ENCODE measurements around the gene TFCP2L1.
"Not testable (repeated sequence)": the region's sequence is repeated elsewhere in the genome, so short reads cannot be mapped to it uniquely, and the experiment has no call there.

The TFCP2L1 gene, protein sequence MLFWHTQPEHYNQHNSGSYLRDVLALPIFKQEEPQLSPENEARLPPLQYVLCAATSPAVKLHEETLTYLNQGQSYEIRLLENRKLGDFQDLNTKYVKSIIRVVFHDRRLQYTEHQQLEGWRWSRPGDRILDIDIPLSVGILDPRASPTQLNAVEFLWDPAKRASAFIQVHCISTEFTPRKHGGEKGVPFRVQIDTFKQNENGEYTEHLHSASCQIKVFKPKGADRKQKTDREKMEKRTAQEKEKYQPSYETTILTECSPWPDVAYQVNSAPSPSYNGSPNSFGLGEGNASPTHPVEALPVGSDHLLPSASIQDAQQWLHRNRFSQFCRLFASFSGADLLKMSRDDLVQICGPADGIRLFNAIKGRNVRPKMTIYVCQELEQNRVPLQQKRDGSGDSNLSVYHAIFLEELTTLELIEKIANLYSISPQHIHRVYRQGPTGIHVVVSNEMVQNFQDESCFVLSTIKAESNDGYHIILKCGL

DNA sequence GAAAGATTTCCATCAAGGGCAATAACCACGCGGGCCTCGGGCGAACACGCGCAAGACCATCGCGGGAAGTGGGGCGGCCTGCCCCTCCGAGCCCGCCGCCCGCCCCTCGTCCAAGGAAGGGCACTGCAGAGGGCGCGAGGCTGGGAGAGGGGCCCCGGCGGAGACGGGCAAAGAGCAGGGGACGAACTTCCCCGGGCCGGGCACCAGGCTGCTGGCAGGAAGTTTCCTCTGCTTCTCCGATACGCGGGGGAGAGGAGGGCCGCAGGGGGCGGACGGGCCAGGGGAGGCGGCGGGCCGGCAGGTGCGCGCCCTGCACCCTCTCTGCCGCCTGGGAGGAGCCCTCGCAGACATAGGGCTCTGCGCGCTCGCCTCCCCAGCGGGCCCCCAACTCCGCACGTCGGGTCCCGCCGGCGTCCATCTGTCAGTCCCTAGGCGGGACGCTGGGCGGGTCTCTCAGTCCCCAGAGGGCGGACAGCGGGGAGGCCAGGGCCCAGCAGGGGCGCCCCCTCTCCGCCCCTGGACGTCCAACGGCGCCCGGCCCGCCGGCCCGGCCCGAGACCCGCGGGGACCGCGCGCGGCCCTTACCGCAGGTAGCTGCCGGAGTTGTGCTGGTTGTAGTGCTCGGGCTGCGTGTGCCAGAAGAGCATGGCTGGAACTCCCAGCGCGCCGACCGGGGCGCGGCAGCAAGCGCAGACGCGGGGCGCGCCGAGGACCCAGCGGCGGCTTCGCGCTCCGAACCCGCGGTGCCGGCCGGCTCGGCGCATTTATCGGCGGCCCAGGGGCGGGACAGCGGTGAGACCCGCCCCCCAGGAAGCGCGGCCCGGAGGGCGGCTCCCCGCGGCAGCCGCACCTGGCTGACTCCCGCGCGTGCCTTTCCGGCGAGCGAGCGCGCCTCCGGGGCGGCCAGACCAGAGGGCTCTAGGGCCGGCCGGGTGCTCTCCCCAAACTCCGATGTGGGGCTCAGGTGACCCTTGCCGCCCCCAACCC, at the start of gene TFCP2L1:
TSS of gene TFCP2L1 (minus strand) at position 740 of the 987 bp plus-strand sequence. CDS start at position 647, 93 bp downstream.
- DNase-seq (ENCODE audit: low read depth in 2 of 2), result peak; percentile 7 to 9

DNA sequence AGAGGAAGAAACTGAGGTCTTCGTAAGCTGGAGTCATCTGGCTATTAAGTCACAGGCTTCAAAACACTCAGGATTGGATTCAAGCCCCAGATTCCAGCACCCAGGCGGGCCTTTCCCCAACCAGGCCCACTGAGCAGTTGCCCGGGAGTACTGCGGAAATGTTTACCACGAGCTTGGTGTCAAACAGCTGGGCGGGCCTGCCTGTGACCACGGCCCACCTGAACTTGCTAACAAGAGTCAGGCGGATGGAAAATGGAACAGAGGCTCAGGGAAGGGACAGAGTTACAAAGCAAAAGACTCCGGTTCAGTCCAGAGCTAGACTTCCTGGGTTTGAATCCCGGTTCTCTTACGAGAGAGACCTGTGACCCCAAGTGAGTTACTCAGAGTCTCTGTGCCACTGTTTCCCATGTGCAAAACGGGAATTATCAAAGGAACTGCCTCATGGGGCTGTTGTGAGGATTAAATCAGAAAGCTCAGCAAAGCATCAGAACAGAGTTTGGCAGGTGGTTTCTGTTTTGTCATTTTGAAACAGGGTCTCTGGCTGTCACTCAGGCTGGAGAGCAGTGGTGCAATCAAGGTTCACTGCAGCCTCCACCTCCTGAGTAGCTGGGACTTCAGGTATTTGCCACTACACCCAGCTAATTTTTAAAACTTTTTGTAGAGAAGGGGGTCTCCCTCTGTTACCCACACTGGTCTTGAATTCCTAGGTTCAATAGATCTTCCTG, 49.0 kb upstream of the TFCP2L1 start:
- no peak for DNase-seq (ENCODE audit: low read depth in 2 of 2)

DNA sequence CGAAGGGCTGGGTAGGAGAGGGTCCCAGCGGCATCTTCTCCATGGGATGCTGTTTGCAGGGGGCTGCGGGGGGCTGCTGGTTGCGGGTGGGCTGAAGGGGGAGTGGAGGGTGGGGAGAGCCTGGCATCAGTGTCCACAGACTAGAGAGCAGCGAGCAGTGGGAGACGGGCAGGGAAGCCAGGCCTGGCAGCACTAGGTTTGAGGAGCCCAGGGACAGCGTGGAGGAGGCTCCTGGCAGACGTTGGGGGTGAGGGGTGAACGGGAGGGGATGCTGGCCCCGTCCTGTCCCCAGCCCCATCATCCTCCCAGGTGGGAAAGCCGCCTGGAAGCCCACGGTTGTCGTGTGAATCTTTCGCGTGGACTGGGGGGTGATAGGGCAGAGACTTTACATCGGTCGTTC, 48.2 kb upstream of the TFCP2L1 start:
- DNase-seq (ENCODE audit: low read depth in 2 of 2), result no peak

DNA sequence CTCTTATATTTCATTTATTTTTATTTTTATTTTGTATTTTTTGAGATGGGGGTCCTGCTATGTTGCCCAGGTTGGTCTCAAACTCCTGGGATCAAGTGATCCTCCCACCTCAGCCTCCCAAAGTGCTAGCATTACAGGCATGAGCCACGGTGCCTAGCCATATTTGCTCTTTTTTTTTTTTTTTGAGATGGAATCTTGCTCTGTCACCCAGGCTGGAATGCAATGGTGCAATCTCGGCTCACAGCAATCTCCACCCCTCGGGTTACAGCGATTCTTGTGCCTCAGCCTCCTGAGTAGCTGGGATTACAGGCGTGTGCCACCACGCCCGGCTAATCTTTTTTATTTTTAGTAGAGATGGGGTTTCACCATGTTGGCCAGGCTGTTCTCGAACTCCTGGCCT, 46.3 kb upstream of the TFCP2L1 start:
- DNase-seq (ENCODE audit: low read depth in 2 of 2), result not testable (repeated sequence)

DNA sequence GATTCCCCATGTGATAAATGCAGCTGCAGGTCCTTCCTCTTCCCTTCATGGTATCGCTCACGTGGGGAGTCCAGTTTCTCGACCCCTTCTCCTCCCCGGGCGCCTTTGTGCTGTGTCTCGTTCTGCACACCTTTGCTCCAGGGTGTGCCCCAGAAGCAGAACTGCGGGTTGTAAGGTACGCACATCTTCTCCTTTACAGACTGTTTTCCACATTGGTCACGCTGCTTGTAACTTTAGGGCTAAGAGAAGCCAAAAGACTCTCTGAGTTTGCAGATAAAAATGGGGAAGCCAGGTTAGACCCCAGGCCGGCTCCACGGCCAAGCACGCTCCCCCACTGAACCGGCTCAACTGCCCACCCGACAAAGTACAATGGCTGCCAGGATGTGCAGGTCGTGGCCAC, 45.9 kb upstream of the TFCP2L1 start:
- DNase-seq (ENCODE audit: low read depth in 2 of 2), result no peak

DNA sequence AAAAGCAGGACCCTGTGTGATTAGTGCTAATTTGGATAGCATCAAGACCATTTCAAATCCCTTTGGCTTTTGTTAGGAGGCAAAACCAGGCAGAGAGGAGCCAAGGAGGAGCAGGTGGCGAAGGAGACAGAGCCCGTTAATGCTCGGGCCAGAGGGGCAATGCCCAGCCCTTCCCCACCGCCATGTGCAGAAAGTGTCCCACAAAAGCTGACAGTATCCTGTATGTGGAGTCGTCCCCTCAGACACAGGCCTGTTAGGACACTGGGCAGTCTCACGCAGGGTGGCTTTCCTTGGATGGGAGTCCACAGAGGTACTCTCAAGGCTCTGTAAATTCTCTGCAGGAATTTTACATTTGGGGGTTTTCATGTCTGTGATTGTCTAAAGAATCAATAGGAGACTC, 44.8 kb upstream of the TFCP2L1 start:
- DNase-seq (ENCODE audit: low read depth in 2 of 2), result no peak

DNA sequence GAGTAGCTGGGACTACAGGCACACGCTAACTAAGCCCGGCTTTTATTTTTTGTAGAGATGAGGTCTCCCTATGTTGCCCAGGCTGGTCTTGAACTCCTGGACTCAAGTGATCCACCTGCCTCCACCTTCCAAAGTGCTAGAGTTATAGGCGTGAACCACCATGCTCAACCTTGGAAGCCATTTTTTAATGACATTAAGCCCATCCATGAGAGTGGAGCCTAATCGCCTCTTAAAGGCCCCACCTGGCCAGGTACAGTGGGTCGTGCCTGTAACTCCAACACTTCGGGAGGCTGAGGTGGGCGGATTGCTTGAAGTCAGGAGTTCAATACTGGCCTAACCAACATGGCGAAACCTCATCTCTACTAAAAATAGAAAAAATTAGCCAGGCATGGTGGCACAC, 41.6 kb upstream of the TFCP2L1 start:
- no peak for DNase-seq (ENCODE audit: low read depth in 2 of 2)

DNA sequence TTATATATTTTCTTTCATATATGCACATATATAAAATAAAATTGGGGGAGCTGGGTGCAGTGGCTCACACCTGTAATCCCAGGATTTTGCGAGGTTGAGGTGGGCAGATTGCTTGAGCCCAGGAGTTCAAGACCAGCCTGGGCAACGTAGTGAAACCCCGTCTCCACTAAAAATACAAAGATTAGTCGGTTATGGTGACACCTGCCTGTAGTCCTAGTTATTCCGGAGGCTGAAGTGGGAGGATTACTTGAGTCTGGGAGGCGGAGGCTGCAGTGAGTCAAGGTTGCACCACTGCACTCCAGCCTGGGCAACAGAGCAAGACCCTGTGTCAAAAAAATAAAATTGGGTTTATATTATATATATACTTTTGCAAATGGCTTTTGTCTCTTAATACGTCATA, 39.6 kb upstream of the TFCP2L1 start:
- DNase-seq (ENCODE audit: low read depth in 2 of 2), result no peak

DNA sequence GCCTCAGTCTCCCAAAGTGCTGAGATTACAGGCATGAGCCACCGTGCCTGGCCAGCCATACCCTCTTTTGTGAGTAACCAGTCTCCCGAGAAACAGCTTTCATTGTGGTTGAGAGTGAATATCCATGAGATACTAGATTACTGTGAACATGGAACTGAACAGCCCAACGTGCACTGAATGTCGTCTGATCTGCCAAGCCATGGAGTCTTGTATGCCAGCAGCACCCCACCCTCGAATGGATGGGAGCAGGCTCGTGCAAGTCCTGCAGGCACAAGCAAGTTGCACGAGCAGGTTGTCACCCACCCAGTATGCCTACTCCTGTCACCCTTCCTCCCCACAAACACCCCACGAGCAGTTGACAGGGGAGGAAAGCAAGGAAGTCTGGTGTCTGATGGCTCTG, 36.5 kb upstream of the TFCP2L1 start:
- no peak for DNase-seq (ENCODE audit: low read depth in 2 of 2)

DNA sequence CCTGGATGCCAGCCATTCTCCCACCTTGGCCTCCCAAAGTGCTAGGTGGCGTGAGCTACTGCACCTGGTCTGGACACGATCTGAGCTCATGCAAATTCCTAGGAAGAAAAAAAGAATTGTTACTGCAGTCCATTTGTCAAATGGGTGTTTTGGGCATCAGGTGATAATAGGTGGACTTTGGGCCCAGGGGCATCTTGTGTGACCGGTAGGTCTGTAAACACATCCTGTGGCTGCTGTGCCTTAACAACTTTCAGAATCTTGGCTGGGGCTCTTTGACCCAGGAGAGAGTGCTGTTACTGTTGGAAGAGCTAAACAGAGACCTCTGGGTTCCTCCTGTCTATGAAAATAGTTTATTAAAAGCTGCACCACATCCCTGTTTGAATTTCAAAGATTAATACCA, 34.9 kb upstream of the TFCP2L1 start:
- DNase-seq (ENCODE audit: low read depth in 2 of 2), result no peak

DNA sequence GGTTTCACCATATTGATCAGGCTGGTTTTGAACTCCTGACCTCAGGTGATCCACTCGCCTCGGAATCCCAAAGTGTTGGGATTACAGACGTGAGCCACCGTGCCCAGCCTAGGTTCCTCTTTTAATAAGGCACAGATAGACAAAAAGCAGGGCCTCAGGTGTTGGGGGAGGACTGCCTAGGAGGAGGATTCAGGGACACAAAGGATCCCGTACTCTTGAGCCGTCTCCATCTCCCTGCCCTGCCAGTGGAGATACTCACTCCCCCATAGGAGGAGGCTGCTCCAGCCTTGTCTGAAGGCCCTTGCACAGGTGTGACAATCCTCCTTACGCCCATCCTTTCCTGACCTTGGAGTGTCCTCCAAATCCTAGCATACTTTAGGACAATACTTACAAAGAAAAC, 32.0 kb upstream of the TFCP2L1 start:
- no peak for DNase-seq (ENCODE audit: low read depth in 2 of 2)

DNA sequence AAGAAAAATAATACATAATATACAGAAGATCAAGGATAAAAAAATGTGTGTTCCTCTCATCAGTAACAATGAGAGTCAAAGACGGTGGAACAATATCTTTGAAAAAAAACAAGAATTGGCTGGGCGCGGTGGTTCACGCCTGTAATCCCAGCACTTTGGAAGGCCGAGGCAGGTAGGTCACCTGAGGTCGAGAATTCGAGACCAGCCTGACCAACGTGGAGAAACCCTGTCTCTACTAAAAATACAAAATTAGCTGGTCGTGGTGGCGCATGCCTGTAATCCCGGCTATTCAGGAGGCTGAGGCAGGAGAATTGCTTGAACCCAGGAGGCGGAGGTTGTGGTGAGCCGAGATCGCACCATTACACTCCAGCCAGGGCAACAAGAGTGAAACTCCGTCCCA, 28.7 kb upstream of the TFCP2L1 start:
- not testable (repeated sequence) for DNase-seq (ENCODE audit: low read depth in 2 of 2)

DNA sequence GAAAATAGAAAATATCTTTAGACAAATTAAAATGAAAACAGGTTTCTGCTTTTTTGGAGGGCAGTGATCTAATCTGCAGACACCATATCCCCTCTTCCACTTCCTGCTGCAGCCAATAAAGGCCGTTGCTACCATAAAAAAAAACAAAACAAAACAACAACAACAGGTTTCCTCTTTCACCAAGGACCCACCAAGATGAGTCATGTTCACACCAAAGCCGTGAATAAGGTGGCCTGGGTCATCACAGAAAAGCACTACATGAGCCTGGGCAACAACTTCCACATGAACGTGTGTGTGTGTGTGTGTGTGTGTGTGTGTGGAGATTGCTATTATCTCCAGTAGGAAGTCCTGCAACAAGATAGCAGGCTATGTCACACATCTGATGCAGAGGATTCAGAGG, 24.8 kb upstream of the TFCP2L1 start:
- no peak for DNase-seq (ENCODE audit: low read depth in 2 of 2)

DNA sequence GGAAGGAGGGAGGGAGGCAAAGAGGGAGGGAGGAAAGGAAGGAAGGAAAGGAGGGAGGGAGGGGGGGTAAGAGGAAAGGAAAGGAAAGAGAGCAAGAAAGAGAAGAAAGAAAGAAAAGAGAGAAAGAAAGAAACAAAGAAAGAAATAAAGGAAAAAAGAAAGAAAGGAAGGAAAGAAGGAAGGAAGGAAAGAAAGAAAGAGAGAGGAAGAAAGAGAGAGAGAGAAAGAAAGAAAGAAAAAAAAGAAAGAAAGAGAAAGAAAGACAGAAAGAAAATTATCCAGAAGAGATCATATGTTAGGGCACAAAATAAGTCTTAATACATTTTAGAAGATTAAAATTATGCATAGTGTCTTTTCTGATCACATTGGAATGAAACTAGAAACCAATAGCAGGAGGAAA, 24.3 kb upstream of the TFCP2L1 start:
- no peak for DNase-seq (ENCODE audit: low read depth in 2 of 2)

DNA sequence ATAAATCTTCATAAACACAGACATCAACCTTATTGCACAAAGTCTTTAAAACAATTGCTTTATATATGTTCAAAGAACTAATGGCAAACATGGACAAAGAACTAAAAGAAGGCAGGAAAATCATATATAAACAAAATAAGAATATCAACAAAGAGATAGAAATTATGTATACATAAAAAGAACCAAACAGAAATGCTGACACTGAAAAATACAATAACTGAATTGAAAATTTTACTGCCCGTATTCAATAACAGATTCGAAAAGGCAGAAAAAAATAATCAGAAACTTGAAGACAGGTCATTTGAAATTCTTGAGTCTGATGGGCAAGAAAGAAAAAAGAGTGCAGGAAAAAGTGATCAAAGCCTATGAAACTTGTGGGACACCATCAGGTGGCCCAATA, 22.0 kb upstream of the TFCP2L1 start:
- DNase-seq (ENCODE audit: low read depth in 2 of 2), result no peak

DNA sequence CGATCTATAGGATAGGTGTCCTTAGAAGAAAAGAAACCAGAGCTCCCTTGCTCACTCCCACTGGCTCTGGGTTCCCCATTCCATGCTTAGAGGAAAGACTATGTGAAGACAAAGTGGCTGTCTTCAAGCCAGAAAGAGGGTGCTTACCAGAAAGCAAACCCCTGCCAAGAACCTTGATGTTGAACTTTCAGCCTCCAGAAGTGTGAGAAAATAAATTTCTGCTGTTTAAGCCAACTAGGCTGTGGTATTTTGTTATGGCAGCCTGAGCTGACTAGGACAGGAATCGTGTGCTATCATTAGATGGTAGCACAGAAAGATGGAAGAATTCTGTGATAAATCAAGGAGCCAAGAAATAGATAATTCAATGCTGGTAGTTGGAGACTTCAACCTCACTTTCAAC, 19.9 kb upstream of the TFCP2L1 start:
- no peak for DNase-seq (ENCODE audit: low read depth in 2 of 2)

DNA sequence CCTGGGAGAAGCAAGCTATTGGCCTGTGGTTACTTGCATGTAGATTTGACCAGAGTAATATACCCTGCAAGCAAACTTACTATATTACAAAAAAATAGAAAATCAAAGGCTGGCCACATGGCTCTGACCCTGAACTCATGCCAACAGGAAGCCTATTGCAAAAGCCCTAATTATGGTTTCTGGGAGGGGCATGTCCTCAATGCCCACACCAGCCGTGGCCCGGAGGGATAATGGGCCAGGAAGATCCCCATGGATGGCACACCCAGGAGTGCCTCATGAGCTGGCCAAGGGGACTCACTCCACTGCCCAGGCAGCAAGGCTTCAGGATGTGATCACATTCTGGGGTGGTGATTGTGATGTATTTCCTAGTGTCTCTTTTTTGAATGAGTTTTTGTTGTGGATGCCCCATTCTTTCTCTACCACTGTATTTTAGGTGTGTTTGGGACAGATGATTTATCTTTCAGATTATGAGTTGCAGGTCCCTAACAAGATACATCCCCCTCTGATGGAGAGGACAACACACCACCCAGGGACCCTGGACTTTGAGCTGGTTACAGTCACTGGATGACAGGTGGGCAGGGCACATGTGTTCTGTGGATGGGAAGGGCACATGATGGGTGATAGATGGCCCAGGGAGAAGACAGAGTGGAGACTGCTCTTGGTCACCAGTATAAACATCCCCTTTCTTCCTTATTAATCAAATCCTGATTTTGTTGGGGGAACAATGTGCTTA, 18.7 kb upstream of the TFCP2L1 start:
- DNase-seq (ENCODE audit: low read depth in 2 of 2), result no peak

DNA sequence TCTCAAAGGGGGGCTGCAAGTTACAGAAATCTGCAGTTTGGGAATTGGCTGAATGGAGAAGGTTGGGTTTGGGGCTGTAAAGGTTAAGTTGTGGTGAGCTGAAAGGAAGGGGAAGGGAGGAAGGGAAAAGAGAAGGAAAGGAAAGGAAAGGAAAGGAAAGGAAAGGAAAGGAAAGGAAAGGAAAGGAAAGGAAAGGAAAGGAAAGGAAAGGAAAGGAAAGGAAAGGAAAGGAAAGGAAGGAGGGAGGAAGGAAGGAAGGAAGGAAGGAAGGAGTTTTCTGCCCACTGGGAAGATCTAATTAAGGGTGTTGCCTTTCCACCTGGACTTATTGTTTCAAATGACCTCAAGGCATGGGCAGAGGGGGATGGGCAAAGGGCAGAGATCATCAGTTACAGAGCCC, 16.2 kb upstream of the TFCP2L1 start:
- not testable (repeated sequence) for DNase-seq (ENCODE audit: low read depth in 2 of 2)

DNA sequence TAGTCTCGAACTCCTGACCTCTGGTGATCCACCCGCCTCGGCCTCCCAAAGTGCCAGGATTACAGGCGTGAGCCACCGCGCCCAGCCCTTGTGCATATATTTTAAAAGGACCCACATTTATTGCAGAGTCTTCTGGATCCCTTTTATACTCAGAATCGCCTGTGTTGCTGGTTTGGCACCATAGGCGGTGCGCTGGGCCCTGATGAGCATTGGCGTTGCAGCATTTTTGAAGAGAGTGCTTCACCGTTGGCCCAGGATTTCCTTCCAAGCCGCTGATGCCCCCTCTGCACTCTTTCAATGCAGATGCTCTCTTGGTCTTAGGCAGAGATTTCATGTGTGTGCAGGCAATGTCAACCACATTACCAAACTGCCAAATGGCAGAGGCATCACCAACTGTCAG, 13.5 kb upstream of the TFCP2L1 start:
- DNase-seq (ENCODE audit: low read depth in 2 of 2), result no peak

DNA sequence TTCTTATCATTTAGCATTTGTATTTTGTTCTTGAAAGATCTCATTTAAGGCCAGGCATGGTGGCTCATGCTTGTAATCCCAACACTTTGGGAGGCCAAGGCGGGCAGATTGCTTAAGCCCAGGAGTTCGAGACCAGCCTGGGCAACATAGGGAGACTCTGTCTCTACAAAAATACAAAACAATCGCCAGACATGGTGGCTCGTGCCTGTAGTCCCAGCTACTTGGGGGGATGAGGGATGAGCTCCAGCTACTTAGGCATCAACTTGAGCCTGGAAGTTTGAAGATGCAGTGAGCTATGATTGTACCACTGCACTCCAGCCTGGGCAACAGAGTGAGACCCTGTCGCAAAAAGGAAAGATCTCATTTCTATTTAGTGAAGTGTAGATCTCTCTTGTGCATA, 12.9 kb upstream of the TFCP2L1 start:
- not testable (repeated sequence) for DNase-seq (ENCODE audit: low read depth in 2 of 2)

DNA sequence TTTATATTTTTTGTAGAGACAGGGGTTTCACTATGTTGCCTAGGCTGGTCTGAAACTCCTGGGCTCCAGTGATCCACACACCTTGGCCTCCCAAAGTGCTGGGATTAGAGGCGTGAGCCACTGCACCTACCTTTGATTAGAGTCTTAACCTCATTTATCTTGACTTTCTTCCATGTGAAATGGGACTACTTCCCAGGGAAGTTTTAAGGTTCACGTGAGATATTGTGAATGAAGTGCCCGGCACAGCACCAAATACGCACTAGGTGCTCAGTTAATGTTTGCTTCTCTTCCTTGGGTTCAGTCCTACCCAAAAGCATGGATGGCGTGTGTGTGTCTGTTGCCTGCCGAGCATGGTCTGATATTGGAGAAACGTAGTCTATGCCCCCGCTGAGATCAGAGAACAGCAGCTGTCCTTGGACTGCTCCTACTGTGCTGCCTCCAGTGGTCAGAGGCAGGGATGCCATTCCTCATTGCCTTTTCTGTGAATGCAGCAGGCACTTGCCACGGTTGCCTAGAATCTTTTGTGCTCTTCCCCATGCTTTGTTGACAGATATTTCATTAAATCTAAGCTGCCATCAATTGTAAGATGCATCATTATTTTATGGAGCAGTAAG, 12.3 kb upstream of the TFCP2L1 start:
- DNase-seq (ENCODE audit: low read depth in 2 of 2), result no peak

Measured in stimulated activated CD8-positive, alpha-beta memory T cell treated with anti-CD3 and anti-CD28 coated beads, Interleukin-15, amount 100 ng/mL, for 48 hours (primary cell).